Measurements from ENCODE around the gene ZNF771.
"Not testable (repeated sequence)": the region's sequence is repeated elsewhere in the genome, so short reads cannot be mapped to it uniquely, and the experiment has no call there.

Gene ZNF771

GRCh38 chr16:30438835-30439234 lies 31.4 kb downstream of the ZNF771 start:
- no peak for DNase-seq

- DNase-seq: no peak
Observed at GRCh38 chr16:30439720-30440348, 32.4 kb downstream of the ZNF771 start.

- DNase-seq: no peak
Observed at GRCh38 chr16:30443631-30444030, 36.2 kb downstream of the ZNF771 start.

GRCh38 chr16:30444231-30445148 lies 37.1 kb downstream of the ZNF771 start:
- no peak for DNase-seq

GRCh38 chr16:30445149-30445407 lies 37.7 kb downstream of the ZNF771 start:
- no peak for DNase-seq

- peak; percentile 95 to 97 for DNase-seq
Observed at GRCh38 chr16:30445408-30446202, 38.2 kb downstream of the ZNF771 start, which contains the start of gene SEPHS2. SEPHS2 (minus strand) TSS chr16:30445874; CDS start chr16:30445727, 147 bp downstream.

GRCh38 chr16:30446203-30446595 lies 38.8 kb downstream of the ZNF771 start:
- DNase-seq: no peak

GRCh38 chr16:30447512-30448226 lies 40.3 kb downstream of the ZNF771 start:
- no peak for DNase-seq

- no peak for DNase-seq
Observed at GRCh38 chr16:30449116-30449435, 41.7 kb downstream of the ZNF771 start.

GRCh38 chr16:30452709-30453580 lies 45.5 kb downstream of the ZNF771 start:
- not testable (repeated sequence) for DNase-seq

- no peak for DNase-seq
Observed at GRCh38 chr16:30456302-30456701, 48.9 kb downstream of the ZNF771 start.

GRCh38 chr16:30457256-30457655 lies 49.9 kb downstream of the ZNF771 start:
- DNase-seq: no peak

- DNase-seq: no peak
Observed at GRCh38 chr16:30457743-30458560, 50.5 kb downstream of the ZNF771 start.

GRCh38 chr16:30458561-30459394 lies 51.4 kb downstream of the ZNF771 start:
- DNase-seq: peak; percentile 67 to 78

- DNase-seq: no peak
Observed at GRCh38 chr16:30459456-30459855, 52.0 kb downstream of the ZNF771 start.

- not testable (repeated sequence) for DNase-seq
Observed at GRCh38 chr16:30461426-30461825, 54.0 kb downstream of the ZNF771 start.

- no peak for DNase-seq
Observed at GRCh38 chr16:30464078-30464477, 56.7 kb downstream of the ZNF771 start.

Data from CD4-positive, alpha-beta T cell treated with Interferon alpha-2 for 1 hour (primary cell).